Measurements from ENCODE around the gene UBASH3A.

UBASH3A gene

GRCh38 chr21:42479582-42479981 is 75.9 kb downstream of the UBASH3A start (continued):
- TF ChIP-seq ZNF514 (tag by site-specific recombination; IDR thresholded peaks at IDR 0.05): no peak
- TF ChIP-seq ZNF155 (tag by site-specific recombination; IDR thresholded peaks at IDR 0.05): no peak
- no peak for TF ChIP-seq TRIM28 (IDR thresholded peaks at IDR 0.05; ENCODE audit: borderline replicate concordance, low read length)
- peak; percentile 79 for TF ChIP-seq EGR2 (tag by site-specific recombination; IDR thresholded peaks at IDR 0.05; ENCODE audit: low read depth)

GRCh38 chr21:42480736-42481135 is 77.0 kb downstream of the UBASH3A start:
- Histone ChIP-seq H3K36me3 (ENCODE audit: control insufficient read depth in 2 of 2, insufficient read depth in 1 of 2, low read length in 2 of 2) (no peaks in the 10 kb centered on the region), H3K4me3 (ENCODE audit: low read depth, low read length) (no peak overlapping the region), H3K4me1 (ENCODE audit: control insufficient read depth, insufficient read depth, low read length) (no peaks in the 10 kb centered on the region), H3K9me3 (ENCODE audit: control insufficient read depth, insufficient read depth, low read depth, low read length) (no peaks in the 10 kb centered on the region), H3K27ac (ENCODE audit: extremely low read depth, low read depth, low read length) (no peak overlapping the region)
- ChIA-PET CTCF (no interaction called here), POLR2A (no interaction called here)
- no peak for TF ChIP-seq ZNF10 (tag by site-specific recombination; IDR thresholded peaks at IDR 0.05)
- no peak for TF ChIP-seq ZNF473 (tag by site-specific recombination; IDR thresholded peaks at IDR 0.05)
- TF ChIP-seq ZBTB6 (tag by site-specific recombination; IDR thresholded peaks at IDR 0.05): no peak
- TF ChIP-seq ZNF561 (tag by site-specific recombination; IDR thresholded peaks at IDR 0.05; ENCODE audit: borderline replicate concordance): no peak
- TF ChIP-seq ZNF513 (tag by site-specific recombination; IDR thresholded peaks at IDR 0.05): no peak
- TF ChIP-seq ZNF529 (tag by site-specific recombination; IDR thresholded peaks at IDR 0.05; ENCODE audit: insufficient replicate concordance): no peak
- no peak for TF ChIP-seq ZNF174 (tag by site-specific recombination; IDR thresholded peaks at IDR 0.05)
- TF ChIP-seq GLIS1 (tag by site-specific recombination; IDR thresholded peaks at IDR 0.05): no peak
- no peak for TF ChIP-seq ZNF175 (tag by site-specific recombination; IDR thresholded peaks at IDR 0.05)
- TF ChIP-seq ZNF560 (tag by site-specific recombination; IDR thresholded peaks at IDR 0.05; ENCODE audit: borderline replicate concordance): no peak
- TF ChIP-seq GLIS2 (tag by site-specific recombination; IDR thresholded peaks at IDR 0.05): no peak
- no peak for TF ChIP-seq YY1 (tag by site-specific recombination; IDR thresholded peaks at IDR 0.05)
- TF ChIP-seq ZNF48 (tag by site-specific recombination; IDR thresholded peaks at IDR 0.05): no peak
- no peak for TF ChIP-seq ZNF140 (tag by site-specific recombination; IDR thresholded peaks at IDR 0.05)

- no peaks in the 10 kb centered on the region for H3K9me3 ChIP-seq (ENCODE audit: control insufficient read depth, insufficient read depth, low read depth, low read length)
- TF ChIP-seq ZNF596 (tag by site-specific recombination; IDR thresholded peaks at IDR 0.05) (no peak), ZNF211 (tag by site-specific recombination; IDR thresholded peaks at IDR 0.05; ENCODE audit: low read depth) (no peak), BCL11B (tag by site-specific recombination; IDR thresholded peaks at IDR 0.05; ENCODE audit: low read depth) (no peak), IKZF3 (tag by site-specific recombination; IDR thresholded peaks at IDR 0.05) (no peak), ZFP37 (tag by site-specific recombination; IDR thresholded peaks at IDR 0.05) (no peak), ZNF157 (tag by site-specific recombination; IDR thresholded peaks at IDR 0.05) (no peak), ZNF777 (tag by site-specific recombination; IDR thresholded peaks at IDR 0.05; ENCODE audit: borderline replicate concordance) (no peak), ZBTB17 (tag by site-specific recombination; IDR thresholded peaks at IDR 0.05) (no peak), ZNF16 (tag by site-specific recombination; IDR thresholded peaks at IDR 0.05; ENCODE audit: low read depth) (no peak), ZNF621 (tag by site-specific recombination; IDR thresholded peaks at IDR 0.05) (no peak)
- no peak overlapping the region for H3K4me3 ChIP-seq (ENCODE audit: low read depth, low read length)
- H3K36me3 ChIP-seq (ENCODE audit: control insufficient read depth in 2 of 2, insufficient read depth in 1 of 2, low read length in 2 of 2): no peaks in the 10 kb centered on the region
- ChIA-PET CTCF (interaction anchor here (1.1 kb wide), 1 partner anchor 13 kb away, joined by 6 read pairs; no protein-coding TSS in a partner anchor), POLR2A (no interaction called here)
- no peaks in the 10 kb centered on the region for H3K4me1 ChIP-seq (ENCODE audit: control insufficient read depth, insufficient read depth, low read length)
- H3K27ac ChIP-seq (ENCODE audit: extremely low read depth, low read depth, low read length): no peak overlapping the region
These were observed 77.5 kb downstream of the UBASH3A start for GRCh38 chr21:42481169-42481568.
